Inflammatory macrophage treated with lipopolysaccharide for 1 hour (primary cell): Measurements from ENCODE around the gene MEGF9.

Experiments
- DNase-seq, 2 donors: peaks; one replicate each; pipeline ENCODE4 v3.0.0-alpha.2; 2020 to 2022

The MEGF9 gene

GRCh38 chr9:120730654-120731514 is 16.6 kb upstream of the MEGF9 start:
- DNase-seq = peak in 1 of 2 donors; percentile 14

- DNase-seq = no peak
Measured at GRCh38 chr9:120729791-120730241, 15.5 kb upstream of the MEGF9 start.

GRCh38 chr9:120726484-120726883 is 12.2 kb upstream of the MEGF9 start:
- no peak for DNase-seq

- DNase-seq = no peak
Measured at GRCh38 chr9:120725907-120726306, 11.6 kb upstream of the MEGF9 start.

- no peak for DNase-seq
Measured at GRCh38 chr9:120724757-120725400, 10.6 kb upstream of the MEGF9 start.

GRCh38 chr9:120723565-120723964 is 9.3 kb upstream of the MEGF9 start:
- DNase-seq = no peak

- no peak for DNase-seq
Measured at GRCh38 chr9:120720404-120720803, 6.1 kb upstream of the MEGF9 start.

- no peak for DNase-seq
Measured at GRCh38 chr9:120718316-120718715, 4.0 kb upstream of the MEGF9 start.

- DNase-seq = no peak
Measured at GRCh38 chr9:120717176-120717575, 2.9 kb upstream of the MEGF9 start.

GRCh38 chr9:120716483-120716882 is 2.2 kb upstream of the MEGF9 start:
- no peak for DNase-seq

GRCh38 chr9:120715389-120715924 is 1.2 kb upstream of the MEGF9 start:
- DNase-seq = no peak

GRCh38 chr9:120714846-120715388 is 647 bp upstream of the MEGF9 start:
- no peak for DNase-seq

GRCh38 chr9:120713257-120714087 is 798 bp downstream of the MEGF9 start:
- DNase-seq = peak in 1 of 2 donors; percentile 67

- DNase-seq = no peak
Measured at GRCh38 chr9:120712539-120713031, 1.7 kb downstream of the MEGF9 start.

GRCh38 chr9:120711841-120712538 is 2.3 kb downstream of the MEGF9 start:
- DNase-seq = peak in 1 of 2 donors; percentile 32

- peak in 1 of 2 donors; percentile 10 for DNase-seq
Measured at GRCh38 chr9:120711354-120711753, 2.9 kb downstream of the MEGF9 start.

- peak; percentile 68 to 77 for DNase-seq
Measured at GRCh38 chr9:120710110-120710981, 3.9 kb downstream of the MEGF9 start.

GRCh38 chr9:120708526-120709224 is 5.6 kb downstream of the MEGF9 start:
- DNase-seq = no peak

- no peak for DNase-seq
Measured at GRCh38 chr9:120707170-120707569, 7.1 kb downstream of the MEGF9 start.

GRCh38 chr9:120705174-120705573 is 9.1 kb downstream of the MEGF9 start:
- DNase-seq = no peak
